ENCODE measurements around the gene ARHGAP20. TPM values are rescaled to one million over a fixed set of nuclear protein-coding genes. Genes with fewer than 3 reads are reported as not detected.

The ARHGAP20 gene, protein sequence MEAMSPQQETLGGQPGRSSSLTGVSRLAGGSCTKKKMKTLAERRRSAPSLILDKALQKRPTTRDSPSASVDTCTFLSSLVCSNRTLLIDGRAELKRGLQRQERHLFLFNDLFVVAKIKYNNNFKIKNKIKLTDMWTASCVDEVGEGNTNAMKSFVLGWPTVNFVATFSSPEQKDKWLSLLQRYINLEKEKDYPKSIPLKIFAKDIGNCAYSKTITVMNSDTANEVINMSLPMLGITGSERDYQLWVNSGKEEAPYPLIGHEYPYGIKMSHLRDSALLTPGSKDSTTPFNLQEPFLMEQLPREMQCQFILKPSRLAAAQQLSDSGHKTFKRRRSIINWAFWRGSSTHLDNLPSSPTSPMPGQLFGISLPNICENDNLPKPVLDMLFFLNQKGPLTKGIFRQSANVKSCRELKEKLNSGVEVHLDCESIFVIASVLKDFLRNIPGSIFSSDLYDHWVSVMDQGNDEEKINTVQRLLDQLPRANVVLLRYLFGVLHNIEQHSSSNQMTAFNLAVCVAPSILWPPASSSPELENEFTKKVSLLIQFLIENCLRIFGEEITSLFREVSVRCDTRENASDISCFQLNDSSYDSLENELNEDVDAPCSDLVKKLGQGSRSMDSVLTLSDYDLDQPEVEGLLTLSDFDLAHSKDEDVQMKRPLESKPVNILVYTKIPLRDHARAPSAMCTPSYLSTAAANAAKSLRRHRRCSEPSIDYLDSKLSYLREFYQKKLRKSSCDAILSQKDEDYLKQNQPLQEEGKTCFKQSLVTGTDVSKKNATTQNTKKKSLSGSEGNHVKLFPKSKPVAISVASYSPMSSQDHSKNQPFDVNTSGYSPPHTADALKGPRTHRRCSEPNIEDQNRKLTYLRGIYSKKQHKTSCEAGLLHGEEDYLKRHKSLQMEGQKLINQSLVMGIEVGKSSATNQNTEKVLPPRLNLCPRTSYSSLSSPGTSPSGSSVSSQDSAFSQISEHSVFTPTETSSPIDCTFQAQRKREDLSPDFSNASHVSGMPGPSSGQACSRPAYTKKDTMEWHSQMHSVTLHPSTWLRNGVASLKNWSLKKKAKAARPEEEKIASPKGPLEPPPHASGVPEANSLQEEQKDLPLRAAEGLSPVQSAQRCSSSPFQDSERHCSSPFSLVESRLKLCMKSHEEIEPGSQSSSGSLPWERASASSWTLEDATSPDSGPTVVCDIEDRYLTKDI
- not detected in 2 replicates for total RNA-seq

DNA sequence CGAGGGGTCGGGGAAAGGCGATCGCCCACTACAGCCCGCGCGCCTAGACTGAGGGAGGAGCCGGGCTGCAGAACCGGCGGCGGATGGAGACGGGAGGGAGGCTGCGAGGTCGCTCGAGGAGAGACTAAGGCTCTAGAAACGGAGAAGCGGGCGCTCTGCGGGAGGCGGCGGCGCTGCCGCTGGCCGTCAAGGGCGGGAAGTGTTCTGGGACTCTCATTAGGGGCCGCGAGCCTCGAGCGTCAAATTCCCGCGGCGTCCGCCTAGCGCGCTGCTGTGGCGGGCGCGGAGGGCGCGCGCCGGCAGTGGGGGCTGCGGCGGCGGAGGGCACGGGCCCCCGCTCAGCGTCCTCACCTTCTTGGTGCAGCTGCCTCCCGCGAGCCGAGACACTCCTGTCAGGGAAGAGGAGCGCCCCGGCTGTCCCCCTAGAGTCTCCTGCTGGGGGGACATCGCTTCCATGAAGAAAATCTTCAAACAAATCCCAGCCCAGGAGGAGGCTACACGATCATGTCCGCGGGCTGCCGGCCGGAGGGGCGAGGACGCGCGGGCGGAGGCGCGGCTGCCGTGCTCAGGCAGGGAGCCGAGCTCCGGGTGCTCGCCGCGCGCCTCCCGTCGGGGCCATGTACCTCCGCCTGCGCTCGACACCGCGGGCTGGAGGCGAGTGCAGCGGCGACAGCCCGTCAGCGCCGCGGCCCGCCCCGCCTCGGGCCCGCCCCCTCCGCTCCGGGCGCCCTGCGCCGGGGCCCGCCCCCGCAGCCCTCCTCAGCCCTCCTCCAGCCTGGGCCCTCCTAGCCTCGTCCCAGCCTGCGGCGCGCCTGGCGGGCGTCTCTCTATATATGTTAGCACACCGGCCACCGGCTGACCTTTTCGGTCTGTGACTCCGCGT, at the start of gene ARHGAP20:
Gene ARHGAP20, minus strand, starts transcription at position 662 of the 883 bp plus-strand sequence. Its CDS starts 206 bp downstream, at position 456.

